ENCODE results near the gene EIF6. TPM values are rescaled to one million over a fixed set of nuclear protein-coding genes. Genes with fewer than 3 reads are reported as not detected.

The EIF6 gene
- total and polyA plus RNA-seq, 2 donors (not counting 1 experiment from before 2014, with no cell fraction given), result 74.1 to 81.2 TPM

GRCh38 chr20:35296101-35296554 lies 11.6 kb upstream of the EIF6 start:
- Mint-ChIP-seq H3K9me3 (ENCODE audit: insufficient read depth) (no peaks in the 10 kb centered on the region), H3K27me3 (peaks cover 24% of the 10 kb centered on the region), H3K4me1 (no peaks in the 10 kb centered on the region), H3K27ac (no peak overlapping the region), H3K4me3 (no peak overlapping the region)
- no peak overlapping the region for H3K27ac ChIP-seq (ENCODE audit: low read length in 2 of 2)
- no peaks in the 10 kb centered on the region for H3K79me2 ChIP-seq (ENCODE audit: control insufficient read depth, insufficient read depth, low read length)
- H3K9ac ChIP-seq (ENCODE audit: low read length), result no peak overlapping the region
- ChIA-PET POLR2A (no interaction called here), CTCF (no interaction called here)
- no peak overlapping the region for H2AFZ ChIP-seq (ENCODE audit: insufficient read depth, low read depth, low read length, poor library complexity, severe bottlenecking)
- H3K36me3 ChIP-seq (replicated peaks in 1 of 2; ENCODE audit: control extremely low read depth in 1 of 2, control insufficient read depth in 1 of 2, extremely low read depth in 1 of 2, insufficient read depth in 2 of 2, low read length in 1 of 2), result no peaks in the 10 kb centered on the region
- TF ChIP-seq, protein P1, sequence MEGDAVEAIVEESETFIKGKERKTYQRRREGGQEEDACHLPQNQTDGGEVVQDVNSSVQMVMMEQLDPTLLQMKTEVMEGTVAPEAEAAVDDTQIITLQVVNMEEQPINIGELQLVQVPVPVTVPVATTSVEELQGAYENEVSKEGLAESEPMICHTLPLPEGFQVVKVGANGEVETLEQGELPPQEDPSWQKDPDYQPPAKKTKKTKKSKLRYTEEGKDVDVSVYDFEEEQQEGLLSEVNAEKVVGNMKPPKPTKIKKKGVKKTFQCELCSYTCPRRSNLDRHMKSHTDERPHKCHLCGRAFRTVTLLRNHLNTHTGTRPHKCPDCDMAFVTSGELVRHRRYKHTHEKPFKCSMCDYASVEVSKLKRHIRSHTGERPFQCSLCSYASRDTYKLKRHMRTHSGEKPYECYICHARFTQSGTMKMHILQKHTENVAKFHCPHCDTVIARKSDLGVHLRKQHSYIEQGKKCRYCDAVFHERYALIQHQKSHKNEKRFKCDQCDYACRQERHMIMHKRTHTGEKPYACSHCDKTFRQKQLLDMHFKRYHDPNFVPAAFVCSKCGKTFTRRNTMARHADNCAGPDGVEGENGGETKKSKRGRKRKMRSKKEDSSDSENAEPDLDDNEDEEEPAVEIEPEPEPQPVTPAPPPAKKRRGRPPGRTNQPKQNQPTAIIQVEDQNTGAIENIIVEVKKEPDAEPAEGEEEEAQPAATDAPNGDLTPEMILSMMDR (IDR thresholded peaks at IDR 0.05), result no peak
- TF ChIP-seq EZH2 (IDR thresholded peaks at IDR 0.05; ENCODE audit: borderline replicate concordance, insufficient read depth, low read depth, low read length, poor library complexity, severe bottlenecking), result no peak
- no peaks in the 10 kb centered on the region for H4K20me1 ChIP-seq (ENCODE audit: control insufficient read depth, insufficient read depth, low read length, poor library complexity, severe bottlenecking)
- no peak overlapping the region for H3K4me3 ChIP-seq (ENCODE audit: control extremely low read depth in 1 of 5, extremely low read depth in 1 of 5, insufficient read depth in 1 of 5, low read depth in 2 of 5, low read length in 4 of 5)
- H3K4me1 ChIP-seq (ENCODE audit: control insufficient read depth in 2 of 2, insufficient read depth in 2 of 2, low read length in 2 of 2), result no peaks in the 10 kb centered on the region
- no peaks in the 10 kb centered on the region for H3K9me3 ChIP-seq (ENCODE audit: control extremely low read depth in 1 of 3, control insufficient read depth in 2 of 3, insufficient read depth in 1 of 3, low read length in 2 of 3)
- WGBS (ENCODE audit: insufficient coverage), result 76% methylated on average over 8 of the region's 9 CpGs
- H3K27me3 ChIP-seq (replicated peaks in 1 of 4; ENCODE audit: control extremely low read depth in 1 of 4, control insufficient read depth in 3 of 4, insufficient read depth in 4 of 4, low read length in 3 of 4), result peaks cover 0 to 12% (median 3%) of the 10 kb centered on the region in 4 experiments
- no peak overlapping the region for H3K4me2 ChIP-seq (replicated peaks; ENCODE audit: low read depth, low read length, poor library complexity, severe bottlenecking)
- ATAC-seq (ENCODE audit: low read depth), result no peak
- no peak for DNase-seq
- intact Hi-C loops (cut with micrococcal nuclease), result no loop called here

DNA sequence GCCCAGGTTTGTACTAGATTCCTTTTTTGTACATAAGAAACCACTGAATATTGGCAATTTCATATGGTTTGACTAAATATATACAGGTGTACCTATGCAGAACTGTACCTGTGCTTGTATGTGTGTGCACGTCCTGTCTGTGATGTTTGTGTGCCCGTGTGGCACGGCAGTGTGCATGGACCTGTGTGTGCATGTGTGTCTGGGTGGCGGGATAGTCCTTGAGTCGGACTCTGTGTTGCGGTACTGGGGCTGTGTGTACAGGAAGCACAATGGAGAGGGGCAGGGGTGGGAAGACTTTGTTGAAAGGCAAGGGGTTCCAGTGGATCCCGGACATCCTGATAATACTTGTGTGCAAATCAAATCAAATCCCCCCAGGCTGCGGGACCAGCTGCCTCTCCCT lies 11.1 kb upstream of the EIF6 start:
- Histone ChIP-seq H2AFZ (ENCODE audit: insufficient read depth, low read depth, low read length, poor library complexity, severe bottlenecking) (no peak overlapping the region), H3K4me3 (ENCODE audit: control extremely low read depth in 1 of 5, extremely low read depth in 1 of 5, insufficient read depth in 1 of 5, low read depth in 2 of 5, low read length in 4 of 5) (no peak overlapping the region), H3K27me3 (replicated peaks in 1 of 4; ENCODE audit: control extremely low read depth in 1 of 4, control insufficient read depth in 3 of 4, insufficient read depth in 4 of 4, low read length in 3 of 4) (peaks cover 0 to 12% (median 3%) of the 10 kb centered on the region in 4 experiments), H3K4me2 (replicated peaks; ENCODE audit: low read depth, low read length, poor library complexity, severe bottlenecking) (no peak overlapping the region), H3K9me3 (ENCODE audit: control extremely low read depth in 1 of 3, control insufficient read depth in 2 of 3, insufficient read depth in 1 of 3, low read length in 2 of 3) (no peaks in the 10 kb centered on the region), H4K20me1 (ENCODE audit: control insufficient read depth, insufficient read depth, low read length, poor library complexity, severe bottlenecking) (no peaks in the 10 kb centered on the region), H3K4me1 (ENCODE audit: control insufficient read depth in 2 of 2, insufficient read depth in 2 of 2, low read length in 2 of 2) (no peaks in the 10 kb centered on the region), H3K79me2 (ENCODE audit: control insufficient read depth, insufficient read depth, low read length) (no peaks in the 10 kb centered on the region), H3K9ac (ENCODE audit: low read length) (no peak overlapping the region), H3K36me3 (replicated peaks in 1 of 2; ENCODE audit: control extremely low read depth in 1 of 2, control insufficient read depth in 1 of 2, extremely low read depth in 1 of 2, insufficient read depth in 2 of 2, low read length in 1 of 2) (no peaks in the 10 kb centered on the region), H3K27ac (ENCODE audit: low read length in 2 of 2) (no peak overlapping the region)
- Mint-ChIP-seq H3K4me1 (no peaks in the 10 kb centered on the region), H3K4me3 (no peak overlapping the region), H3K27ac (no peak overlapping the region), H3K27me3 (peaks cover 24% of the 10 kb centered on the region), H3K9me3 (ENCODE audit: insufficient read depth) (no peaks in the 10 kb centered on the region)
- ATAC-seq (ENCODE audit: low read depth) (no peak), DNase-seq (no peak)
- ChIA-PET POLR2A (no interaction called here), CTCF (no interaction called here)
- WGBS (ENCODE audit: insufficient coverage), result 96% methylated on average over 6 of the region's 8 CpGs
- intact Hi-C loops (cut with micrococcal nuclease), result no loop called here
- no peak for TF ChIP-seq EZH2 (IDR thresholded peaks at IDR 0.05; ENCODE audit: borderline replicate concordance, insufficient read depth, low read depth, low read length, poor library complexity, severe bottlenecking)
- TF ChIP-seq, protein P1 (IDR thresholded peaks at IDR 0.05), result no peak

Measured in B cell (primary cell).